Measurements from ENCODE around the gene CHAF1A.

Gene CHAF1A

DNA sequence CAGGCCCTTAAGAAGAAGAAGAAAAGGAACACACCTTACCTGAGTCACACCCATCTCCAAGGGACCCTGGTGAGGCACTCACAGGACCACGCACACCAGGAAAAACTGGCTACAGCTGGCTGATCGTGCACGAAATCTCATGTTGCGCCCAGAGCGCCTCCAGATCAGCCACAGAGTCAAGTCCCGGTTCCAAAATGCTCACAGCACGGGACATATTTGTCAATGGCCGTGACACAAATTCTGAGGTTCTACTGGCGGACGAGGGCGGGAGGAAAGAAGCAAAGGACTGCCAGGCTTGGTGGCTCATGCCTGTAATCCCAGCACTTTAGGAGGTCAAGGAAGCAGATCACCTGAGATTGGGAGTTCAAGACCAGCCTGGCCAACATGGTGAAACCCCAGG is 23.6 kb upstream of the CHAF1A start:
- in situ Hi-C loops (cut with MboI; ENCODE audit: low sequenced_read_pairs) = no loop called here

DNA sequence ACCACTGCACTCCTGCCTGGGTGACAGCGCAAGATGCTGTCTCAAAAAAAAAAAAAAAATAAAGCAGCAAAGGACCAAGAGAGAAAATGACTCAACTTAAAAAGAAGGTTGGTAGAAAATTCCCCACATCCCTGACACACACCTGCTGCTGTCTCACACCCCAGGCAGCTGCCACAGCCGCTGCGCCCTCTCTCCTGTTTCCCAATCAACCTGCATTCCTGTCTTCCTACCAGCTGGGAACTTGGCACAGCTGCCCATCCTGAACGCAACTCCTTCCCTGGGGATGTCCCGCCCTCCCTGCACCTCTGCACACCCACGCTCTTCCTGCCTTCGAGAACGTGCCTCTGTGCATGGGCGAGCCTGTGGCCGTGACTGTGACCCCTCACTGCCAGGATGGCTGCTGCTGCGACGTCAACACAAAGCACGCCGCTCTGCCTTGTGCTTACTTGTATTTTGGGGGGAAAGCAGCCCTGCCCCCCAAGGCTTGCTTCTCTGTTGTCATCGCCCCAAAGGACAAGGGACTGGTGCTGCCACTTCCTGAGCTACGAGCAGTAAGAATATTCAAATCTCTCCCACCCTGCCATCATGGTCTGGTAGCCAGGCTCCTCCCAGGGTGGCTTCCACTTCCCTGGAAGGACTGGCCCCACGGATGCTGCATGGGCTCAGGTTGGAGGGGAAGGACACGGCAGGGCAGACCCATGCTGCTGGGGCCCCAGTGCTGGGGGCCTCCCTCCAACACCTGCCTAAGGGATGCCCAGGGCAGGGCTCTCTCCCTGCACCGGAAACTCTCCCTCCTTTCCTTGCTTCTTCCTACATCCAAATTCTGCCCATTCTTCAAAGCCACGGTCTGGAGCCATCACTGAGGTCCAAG is 22.8 kb upstream of the CHAF1A start:
- in situ Hi-C loops (cut with MboI; ENCODE audit: low sequenced_read_pairs) = no loop called here

DNA sequence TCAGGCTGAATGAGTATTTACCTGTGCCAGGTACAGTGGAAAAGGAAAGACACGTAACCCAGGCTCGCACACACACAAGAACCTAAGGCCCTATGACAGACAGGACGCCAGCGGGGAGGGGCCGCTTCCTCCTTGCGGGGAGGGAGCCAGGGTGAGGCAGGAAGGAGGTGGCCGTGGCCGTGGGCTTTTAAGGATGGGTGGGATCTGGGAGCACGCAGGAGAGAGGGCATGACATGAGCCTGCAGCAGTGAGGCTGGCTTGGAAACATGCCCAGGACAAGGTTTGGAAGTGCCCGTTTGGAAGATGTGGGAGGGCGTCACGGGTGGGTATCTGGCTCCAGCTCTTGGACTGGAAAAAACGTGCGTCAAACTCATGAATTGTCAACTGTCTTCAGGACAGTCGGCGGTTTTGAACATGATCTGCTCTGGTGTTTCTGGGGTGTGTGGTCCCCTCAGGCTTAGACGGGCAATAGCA is 22.1 kb upstream of the CHAF1A start:
- in situ Hi-C loops (cut with MboI; ENCODE audit: low sequenced_read_pairs) = no loop called here

DNA sequence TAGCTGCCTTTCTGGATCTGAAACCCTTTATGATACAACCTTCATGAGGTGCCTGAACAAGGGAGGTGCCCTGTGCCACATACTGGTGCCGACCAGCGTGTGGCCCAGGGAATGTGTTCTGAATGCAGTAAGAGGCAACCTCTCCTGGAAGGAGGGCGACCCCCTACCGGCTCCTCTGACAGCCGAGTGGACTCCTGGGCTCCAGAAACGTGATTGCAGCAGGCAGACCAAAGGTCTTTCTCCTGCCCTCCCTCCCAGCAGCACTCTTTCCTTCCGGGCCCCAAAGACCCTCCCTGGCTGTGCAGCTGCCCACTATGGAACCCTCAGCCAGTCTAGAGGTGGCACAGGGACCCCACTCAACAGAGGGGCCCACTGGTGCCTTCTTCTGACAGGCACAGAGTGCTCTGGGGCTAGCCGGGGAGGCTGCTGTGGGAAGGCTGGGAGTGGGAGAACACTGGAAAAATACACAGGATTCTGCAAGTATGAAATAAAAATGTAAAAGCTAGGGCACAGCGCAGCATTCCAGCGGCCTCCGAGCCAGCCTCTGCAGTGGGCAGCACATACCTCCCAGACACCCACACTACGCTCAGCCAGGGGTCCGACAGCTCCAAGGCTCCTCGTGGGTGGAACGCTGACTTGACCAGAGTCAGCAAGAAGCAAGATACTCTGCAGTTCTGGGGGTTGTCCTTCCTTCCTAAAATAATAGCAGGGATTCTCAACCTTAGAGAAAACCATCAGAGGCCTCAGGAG is 17.0 kb upstream of the CHAF1A start:
- in situ Hi-C loops (cut with MboI; ENCODE audit: low sequenced_read_pairs) = no loop called here

DNA sequence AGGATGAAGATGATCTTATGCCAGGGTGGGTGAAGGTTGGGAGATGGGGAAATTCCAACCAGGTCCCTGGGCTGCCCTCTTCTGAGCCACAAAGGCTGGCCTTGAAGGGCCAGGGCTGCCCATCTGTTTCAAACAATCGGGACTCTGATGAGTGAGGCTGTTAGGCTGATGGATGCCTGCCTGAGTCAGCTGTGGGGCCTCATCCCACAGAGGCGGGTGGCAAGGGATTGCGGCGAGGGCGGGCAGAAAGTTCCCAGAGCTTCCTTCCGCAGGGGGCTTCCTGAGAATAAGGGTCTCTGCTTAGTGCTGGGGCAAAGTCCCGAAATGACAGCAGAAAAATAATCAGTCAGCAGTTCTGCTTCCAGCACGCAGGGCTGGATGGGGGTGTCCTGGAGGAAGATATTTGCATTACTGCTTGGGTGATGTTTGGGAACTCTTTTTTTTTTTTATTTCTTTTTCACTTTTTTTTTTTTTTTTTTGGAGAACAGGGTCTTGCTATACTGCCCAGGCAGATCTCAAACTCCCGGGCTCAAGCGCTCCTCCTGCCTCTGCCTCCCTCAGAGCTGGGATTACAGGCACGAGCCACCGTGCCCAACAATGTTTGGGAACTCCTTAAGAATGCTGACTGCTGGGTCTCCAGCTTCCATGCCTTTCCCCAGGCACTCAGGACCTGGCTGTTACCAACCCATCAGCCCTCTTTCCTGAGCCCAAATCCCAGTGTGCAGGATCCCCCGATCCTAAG is 16.2 kb upstream of the CHAF1A start:
- in situ Hi-C loops (cut with MboI; ENCODE audit: low sequenced_read_pairs) = no loop called here

DNA sequence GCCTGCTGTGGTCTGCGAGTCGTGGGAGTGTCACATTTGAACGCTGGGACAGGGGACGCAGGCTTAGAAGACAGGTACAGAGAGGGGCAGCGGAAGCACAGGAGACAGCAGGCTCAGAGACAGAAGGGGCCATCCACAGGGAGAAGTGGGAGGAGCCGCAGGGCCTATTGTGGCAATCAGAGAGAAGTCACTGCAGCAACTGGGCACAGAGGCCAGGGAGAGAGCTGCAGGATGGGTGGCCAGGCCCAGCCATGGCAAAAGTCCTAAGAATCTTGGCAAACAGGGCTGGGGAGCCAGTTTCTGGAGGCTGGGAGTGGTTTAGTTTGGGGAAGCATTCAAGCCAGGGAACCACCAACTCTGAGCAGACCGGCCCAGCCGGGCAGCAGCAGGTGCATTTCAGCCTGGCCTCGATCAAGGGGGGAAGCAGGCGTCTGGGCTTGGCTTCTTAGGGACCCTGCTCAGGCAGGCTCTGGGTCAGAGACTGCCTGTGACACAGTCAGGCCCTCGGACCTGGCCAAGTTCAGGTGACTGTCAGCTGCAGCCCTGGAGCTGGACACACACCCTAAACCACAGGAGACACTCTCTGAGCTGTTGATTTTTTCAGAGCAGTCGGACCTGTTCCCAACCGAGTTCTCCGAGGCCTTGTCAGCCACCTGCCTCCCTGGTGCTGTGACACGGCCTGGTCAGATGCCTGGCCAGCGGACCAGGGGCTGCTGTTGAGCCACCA is 13.9 kb upstream of the CHAF1A start:
- in situ Hi-C loops (cut with MboI; ENCODE audit: low sequenced_read_pairs) = no loop called here

DNA sequence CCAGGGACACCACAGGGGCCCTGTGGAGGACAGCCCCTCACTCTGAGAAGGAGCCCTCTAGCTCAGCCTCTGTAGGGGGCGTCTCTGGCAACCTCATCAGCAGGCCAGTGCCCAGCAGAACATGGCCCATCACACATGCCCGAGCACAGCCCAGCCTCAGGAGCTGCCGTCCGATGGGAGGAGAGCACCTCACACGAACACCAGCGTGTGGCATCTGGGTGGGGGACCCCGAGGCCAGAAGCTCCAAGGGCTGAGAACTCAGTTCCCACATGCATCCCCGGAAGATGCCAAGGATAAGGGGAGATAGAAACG is 13.4 kb upstream of the CHAF1A start:
- in situ Hi-C loops (cut with MboI; ENCODE audit: low sequenced_read_pairs) = no loop called here

DNA sequence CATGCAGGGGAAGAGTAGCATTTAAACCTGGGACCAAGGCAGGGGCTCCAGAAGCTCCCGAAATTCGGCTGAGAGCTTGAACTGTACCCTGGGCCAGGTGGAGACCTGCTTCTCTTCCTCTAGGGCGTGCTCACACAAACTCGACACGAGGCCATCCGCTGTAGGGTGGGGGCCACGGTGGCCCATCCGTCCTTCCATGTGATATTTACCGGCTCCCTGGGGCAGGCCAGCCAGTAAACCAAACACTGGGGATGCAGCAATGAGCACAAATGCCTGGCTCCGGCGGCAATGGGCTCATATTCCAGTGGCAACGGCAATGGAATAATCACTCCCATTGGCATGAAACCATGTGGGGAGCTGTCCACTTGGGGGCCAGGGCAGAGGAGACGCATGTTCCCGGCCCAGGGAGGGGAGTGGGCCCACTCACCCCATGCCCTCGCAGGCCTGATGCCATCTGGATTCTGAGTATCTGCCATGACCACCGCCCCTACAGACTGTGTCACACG is 12.9 kb upstream of the CHAF1A start:
- in situ Hi-C loops (cut with MboI; ENCODE audit: low sequenced_read_pairs) = no loop called here

DNA sequence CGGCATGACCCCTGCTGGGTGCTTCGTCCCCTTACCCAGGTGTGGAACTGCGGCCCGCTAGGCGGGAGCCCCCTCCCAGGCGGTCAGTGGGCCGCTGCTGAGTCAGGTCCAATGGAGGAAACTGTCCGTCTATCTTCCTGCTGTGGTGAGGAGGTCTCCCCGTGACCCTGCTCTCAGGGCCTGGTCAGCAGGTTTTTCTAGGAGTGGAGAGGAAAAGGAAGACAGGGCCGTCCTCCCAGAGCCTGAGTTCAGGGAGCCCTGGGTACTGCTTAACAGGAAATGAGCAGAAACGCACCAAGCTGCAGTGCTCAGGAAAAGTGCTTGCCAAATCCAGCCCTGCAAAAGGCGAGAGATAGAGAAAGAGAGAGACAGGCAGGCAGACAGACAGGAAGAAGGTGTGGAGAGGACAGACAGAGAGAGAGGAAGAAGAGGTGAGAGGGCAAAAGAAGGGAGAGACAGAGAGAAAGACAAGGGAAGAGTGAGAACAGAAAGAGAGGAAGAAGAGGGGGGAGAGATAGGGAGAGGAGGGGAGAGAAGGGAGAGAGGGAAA is 12.3 kb upstream of the CHAF1A start:
- in situ Hi-C loops (cut with MboI; ENCODE audit: low sequenced_read_pairs) = no loop called here

DNA sequence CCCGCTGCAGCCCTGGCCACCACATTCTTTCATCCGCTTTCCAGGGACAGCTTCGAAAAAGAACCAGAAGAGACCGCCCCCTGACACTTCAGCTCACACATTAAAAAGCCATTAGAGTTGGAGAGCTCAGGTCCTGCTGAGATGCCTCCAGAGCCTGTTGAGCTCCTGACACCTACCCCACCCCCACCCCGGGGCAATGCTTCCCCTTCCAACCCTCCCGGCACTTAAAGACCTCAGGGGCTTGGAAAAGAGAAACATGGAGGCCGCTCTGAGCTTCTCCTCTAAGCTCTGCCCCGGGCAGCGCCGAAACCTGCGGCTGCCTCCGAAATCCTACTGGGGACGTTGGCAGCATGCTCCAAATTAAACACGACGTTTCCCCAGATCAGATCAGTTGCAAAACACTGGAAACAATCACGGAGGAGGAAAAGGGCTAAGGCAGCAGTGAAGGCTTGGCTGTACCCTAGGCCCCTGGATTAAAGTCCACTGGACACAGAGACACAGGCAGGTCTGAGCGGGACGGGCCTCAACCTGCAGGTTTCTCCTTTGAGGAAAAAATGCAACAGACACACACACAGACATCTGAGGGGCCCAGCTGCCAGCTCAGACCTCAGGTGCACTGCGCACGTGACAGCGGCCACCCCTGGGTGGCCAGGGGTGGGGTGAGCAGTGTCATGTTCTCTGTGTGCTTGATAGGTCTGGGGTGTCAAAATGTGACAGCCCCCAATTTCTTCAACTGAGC is 11.7 kb upstream of the CHAF1A start:
- in situ Hi-C loops (cut with MboI; ENCODE audit: low sequenced_read_pairs) = no loop called here

DNA sequence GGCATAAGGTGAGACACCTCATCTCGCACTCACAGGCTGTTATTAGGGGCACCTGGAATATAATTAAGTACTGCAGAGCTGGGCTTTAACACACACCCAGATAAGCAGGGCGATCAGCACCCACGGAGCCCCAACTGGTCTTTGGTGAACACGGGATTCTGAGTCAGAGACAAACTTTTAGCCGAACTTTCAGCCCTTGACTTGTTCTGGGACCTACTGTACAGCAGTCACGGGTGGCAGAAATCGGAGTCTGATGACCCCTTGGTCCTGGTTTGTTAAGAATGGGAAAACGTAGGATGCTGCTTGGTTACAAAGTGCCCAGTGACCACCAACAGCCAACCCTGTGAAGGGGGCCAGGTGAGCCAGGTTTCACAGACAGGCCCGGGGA is 11.1 kb upstream of the CHAF1A start:
- in situ Hi-C loops (cut with MboI; ENCODE audit: low sequenced_read_pairs) = no loop called here

DNA sequence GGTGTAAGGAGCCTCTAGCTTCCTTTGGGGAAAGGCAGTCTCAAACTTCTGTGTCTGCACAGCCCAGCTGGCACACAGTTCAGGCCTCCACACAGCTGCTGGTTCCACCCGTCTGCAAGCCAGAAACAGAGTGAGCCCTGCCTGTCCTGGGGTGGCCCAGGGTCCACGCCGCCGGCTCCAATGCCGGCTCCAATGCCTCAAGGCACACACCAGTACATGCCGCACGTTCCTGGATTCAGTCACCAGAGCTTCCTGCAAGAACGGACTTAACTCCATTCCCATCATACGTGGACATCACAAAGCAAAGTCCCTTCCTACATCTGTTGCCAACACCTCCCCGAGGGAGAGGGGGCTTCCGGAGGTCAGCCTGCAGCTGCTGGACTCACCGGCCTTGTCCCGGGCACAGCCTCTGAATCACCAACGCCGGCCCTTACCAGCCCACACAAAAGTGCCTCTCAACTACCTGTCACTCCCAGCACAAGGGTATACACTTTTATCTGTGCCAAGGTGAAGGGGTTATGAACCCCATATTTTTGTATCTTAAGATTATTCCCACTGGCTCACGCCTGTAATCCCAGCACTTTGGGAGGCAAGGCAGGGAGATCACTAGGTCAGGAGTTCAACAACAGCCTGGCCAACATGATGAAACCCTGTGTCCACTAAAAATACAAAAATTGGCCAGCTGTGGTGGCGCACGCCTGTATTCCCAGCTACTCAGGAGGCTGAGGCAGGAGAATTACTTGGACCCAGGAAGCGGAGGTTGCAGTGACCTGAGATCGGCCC is 10.5 kb upstream of the CHAF1A start:
- in situ Hi-C loops (cut with MboI; ENCODE audit: low sequenced_read_pairs) = no loop called here

DNA sequence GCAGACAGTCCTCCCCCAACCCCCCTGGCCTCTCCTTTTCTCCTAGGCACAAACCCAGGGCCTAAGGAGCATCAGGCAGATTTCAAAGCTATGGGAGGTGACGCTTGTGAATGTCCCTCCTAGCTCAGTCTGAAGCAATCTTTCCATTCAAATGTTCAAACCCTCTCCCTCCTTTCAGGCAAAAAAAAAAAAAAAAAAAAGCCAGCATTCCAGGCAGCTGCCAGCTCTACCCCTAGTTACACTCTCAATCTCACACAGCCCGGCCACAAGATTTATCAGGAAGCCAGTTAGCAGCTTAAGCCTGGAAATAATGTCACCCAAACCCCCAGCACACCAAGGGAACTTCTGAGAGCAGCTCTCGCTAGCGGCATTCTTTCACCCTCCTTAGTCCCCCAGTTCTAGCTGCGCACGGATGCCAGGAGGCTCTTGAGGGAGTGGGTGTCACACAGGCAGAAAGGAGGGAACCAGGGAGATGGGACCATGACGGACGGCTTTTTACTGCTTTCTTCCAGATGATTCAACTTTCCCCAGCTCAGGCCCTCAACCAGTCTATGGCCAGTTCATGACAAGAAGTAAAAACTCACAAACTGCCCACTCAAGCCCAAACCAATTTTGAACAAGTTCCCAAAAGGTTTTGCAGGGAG is 8.4 kb upstream of the CHAF1A start:
- in situ Hi-C loops (cut with MboI; ENCODE audit: low sequenced_read_pairs) = no loop called here

DNA sequence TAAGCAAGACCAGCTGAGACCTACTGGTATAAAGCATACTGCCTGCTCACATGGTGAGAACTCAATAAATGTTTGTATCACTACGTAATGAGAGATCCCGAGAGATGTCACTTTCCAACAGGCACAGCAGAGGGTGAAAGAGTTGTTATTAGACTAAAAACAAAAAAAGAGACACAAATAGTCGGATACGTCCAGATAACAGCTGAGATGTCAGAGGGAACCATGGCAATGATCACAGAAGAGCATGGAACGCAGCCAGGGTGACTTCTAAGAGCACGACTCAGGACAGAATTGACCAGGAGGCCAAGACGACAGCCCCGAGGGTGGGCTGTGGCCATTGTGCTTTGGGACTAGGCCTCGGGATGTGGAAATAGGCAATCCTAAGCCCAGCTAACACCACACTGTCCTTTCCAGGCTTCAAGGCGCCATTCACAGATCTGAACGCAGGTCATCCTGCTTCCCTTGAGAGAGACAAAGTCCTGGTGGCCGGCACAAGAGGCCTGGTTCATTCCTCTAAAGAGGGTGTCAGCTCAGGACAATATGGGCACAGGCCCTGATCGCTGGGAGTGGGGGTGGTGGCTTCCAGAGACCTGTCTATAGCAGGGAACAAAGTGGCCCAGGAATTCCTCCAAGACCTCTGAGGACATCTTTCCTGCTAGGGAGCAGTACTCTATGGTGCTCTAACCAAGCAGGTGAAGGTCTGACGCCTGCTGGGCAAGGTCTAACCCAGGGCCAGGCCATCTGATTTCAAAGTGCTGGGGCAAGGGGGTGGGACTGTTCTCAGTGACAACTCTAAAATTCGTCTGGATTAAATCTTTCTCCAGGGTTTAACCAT is 5.3 kb upstream of the CHAF1A start:
- in situ Hi-C loops (cut with MboI; ENCODE audit: low sequenced_read_pairs) = no loop called here

DNA sequence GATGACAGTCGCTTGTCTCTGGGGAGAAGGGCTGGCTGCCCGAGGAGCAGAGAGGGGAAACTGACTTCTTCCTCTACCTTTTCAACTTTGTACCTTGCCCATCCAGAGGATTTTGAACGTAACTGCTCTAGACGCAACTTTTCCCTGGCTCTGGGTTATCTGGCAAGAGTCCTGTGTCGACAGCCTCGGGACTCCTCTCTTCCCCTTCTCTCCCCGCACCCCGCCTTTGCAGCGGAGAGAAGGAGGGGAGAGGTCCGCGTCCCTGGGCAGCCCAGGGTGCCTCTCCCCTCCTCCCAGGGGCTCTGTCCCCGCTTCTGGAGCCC is 2.7 kb upstream of the CHAF1A start:
- in situ Hi-C loops (cut with MboI; ENCODE audit: low sequenced_read_pairs) = no loop called here

DNA sequence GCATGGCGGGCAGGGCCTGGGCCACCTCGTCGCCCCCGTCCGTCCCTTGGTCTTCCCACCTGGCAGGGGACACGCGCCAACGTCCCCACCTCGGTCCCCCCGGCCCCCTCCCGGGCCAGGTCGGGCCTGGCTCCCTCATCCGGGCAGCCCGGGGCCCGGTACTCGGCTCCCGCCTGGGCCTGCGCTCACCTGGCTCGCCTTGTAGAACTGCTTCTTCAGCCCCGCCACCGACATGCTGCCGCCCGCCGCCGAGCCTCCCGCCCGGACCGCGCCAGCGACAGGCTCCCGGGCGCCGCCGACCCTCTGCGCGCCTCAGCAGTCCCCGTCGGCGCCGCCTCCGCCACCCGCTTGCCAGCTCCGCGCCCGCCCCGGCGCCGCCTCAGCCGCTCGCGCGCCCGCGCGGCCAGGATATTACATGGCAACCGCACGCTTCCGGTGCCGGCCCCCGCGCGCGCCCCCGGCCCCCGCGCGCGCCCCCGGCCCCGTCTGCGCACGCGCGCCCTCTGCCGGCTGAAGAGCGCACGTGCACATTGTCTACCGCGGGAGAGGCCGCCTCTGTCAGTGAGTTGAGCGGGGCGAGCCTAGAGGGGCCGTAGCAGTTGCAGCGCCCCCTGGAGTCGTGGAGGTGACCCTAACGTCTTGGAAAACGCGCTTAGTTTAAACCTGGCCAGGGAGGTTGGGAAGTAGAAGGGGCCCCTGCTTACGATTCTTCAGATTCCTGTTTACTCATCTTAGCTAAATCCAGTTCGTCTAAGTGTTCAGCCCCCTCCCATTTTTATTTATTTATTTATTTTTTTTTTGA is 2.1 kb upstream of the CHAF1A start, which contains the start of gene SH3GL1:
Gene SH3GL1, minus strand, starts transcription at position 413 of the 802 bp plus-strand sequence. Its CDS starts 179 bp downstream, at position 234.
- in situ Hi-C loops (cut with MboI; ENCODE audit: low sequenced_read_pairs) = no loop called here

DNA sequence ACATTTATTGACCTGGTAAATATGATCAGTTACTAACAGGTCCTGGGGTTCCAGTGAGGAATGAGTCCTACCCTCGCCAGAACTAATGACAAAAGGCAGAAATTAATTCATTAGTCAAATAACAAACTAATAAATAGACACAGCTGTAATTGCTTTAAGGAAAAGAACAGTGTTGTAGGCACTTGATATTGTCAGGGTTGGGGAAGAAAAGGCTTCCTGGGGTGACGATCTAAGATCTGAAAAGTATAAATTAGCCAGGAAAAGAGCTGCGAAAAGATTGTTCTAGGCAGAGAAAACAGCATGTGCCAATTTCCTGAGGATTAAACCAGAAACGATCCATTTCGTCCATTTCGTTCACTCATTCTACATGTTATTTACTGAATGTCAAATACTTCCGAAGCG is 670 bp upstream of the CHAF1A start:
- in situ Hi-C loops (cut with MboI; ENCODE audit: low sequenced_read_pairs) = no loop called here

Data from hTERT RPE-1 (cell line).